ENCODE measurements around the gene CAMTA1. TPM values are rescaled to one million over a fixed set of nuclear protein-coding genes. Genes with fewer than 3 reads are reported as not detected.

The CAMTA1 gene
- total RNA-seq, 1 experiment from 2014 or later: 69.5 TPM

GRCh38 chr1:7642418-7642704 is 857.1 kb downstream of the CAMTA1 start:
- DNase-seq (ENCODE audit: low read depth, low spot score) (no peak), ATAC-seq (no peak)
- no peaks in the 10 kb centered on the region for H3K27me3 ChIP-seq (ENCODE audit: insufficient read depth, low read length)
- H3K9ac ChIP-seq (ENCODE audit: low read length): no peak overlapping the region
- no peaks in the 10 kb centered on the region for H4K20me1 ChIP-seq (ENCODE audit: insufficient read depth)
- no peak overlapping the region for H3K4me2 ChIP-seq (ENCODE audit: low read length)
- no peaks in the 10 kb centered on the region for H3K79me2 ChIP-seq (ENCODE audit: insufficient read depth, low read length)
- H3K9me2 ChIP-seq (ENCODE audit: insufficient read depth): no peaks in the 10 kb centered on the region
- H3K27ac ChIP-seq (ENCODE audit: low read depth, low read length): no peak overlapping the region
- CTCF ChIA-PET: interaction anchor here (1.1 kb wide), 1 partner anchor 418 kb away, joined by 4 read pairs; no protein-coding TSS in a partner anchor
- RAD21 ChIA-PET (ENCODE audit: low non-redundant PET in 1 of 2, low total read pairs in 2 of 2, uncharacterized antibody in 2 of 2, unreplicated experiment in 2 of 2): no interaction called here
- H2AFZ ChIP-seq (ENCODE audit: low read depth, low read length, poor library complexity, severe bottlenecking): no peak overlapping the region
- POLR2A ChIA-PET: no interaction called here
- BruUV-seq (replicated peaks): no TSS peak
- no peaks in the 10 kb centered on the region for H3K9me3 ChIP-seq (ENCODE audit: control insufficient read depth in 1 of 2, insufficient read depth in 1 of 2, low read depth in 1 of 2, low read length in 2 of 2)
- no peak overlapping the region for H3K4me3 ChIP-seq (replicated peaks in 1 of 2; ENCODE audit: low read depth in 1 of 2, low read length in 2 of 2)
- no peaks in the 10 kb centered on the region for H3K36me3 ChIP-seq (ENCODE audit: control insufficient read depth in 1 of 2, insufficient read depth in 2 of 2, low read length in 2 of 2)
- intact Hi-C loops (cut with micrococcal nuclease): loop anchor here (10.0 kb wide), 2 partner anchors 848 to 918 kb away; no protein-coding TSS in a partner anchor
- TF ChIP-seq SP1 (IDR thresholded peaks at IDR 0.05; ENCODE audit: low read depth) (no peak), CEBPB (IDR thresholded peaks at IDR 0.05; ENCODE audit: low read depth) (no peak), POLR2AphosphoS5 (IDR thresholded peaks at IDR 0.05; ENCODE audit: low read depth, low read length) (no peak), EZH2phosphoT487 (IDR thresholded peaks at IDR 0.05; ENCODE audit: borderline replicate concordance) (no peak), ZNF274 (IDR thresholded peaks at IDR 0.05; ENCODE audit: low read depth, low read length) (no peak), FOSL1 (IDR thresholded peaks at IDR 0.05; ENCODE audit: low read depth) (no peak), SRF (IDR thresholded peaks at IDR 0.05; ENCODE audit: low read depth) (no peak), YY1 (IDR thresholded peaks at IDR 0.05; ENCODE audit: extremely low read depth, insufficient replicate concordance, low read depth, low read length) (no peak), JUND (IDR thresholded peaks at IDR 0.05) (no peak), CBX3 (IDR thresholded peaks at IDR 0.05; ENCODE audit: low read depth) (no peak), CTCF (IDR thresholded peaks at IDR 0.05 in 2 of 3, conservative IDR thresholded peaks at IDR 0.05 in 1 of 3; ENCODE audit: borderline replicate concordance in 1 of 3, insufficient read depth in 1 of 3, low read depth in 2 of 3, low read length in 2 of 3) (no peak), ZFX (IDR thresholded peaks at IDR 0.05) (no peak), REST (IDR thresholded peaks at IDR 0.05; ENCODE audit: low read depth) (no peak), SIN3A (IDR thresholded peaks at IDR 0.05; ENCODE audit: low read depth) (no peak), ZBTB33 (IDR thresholded peaks at IDR 0.05; ENCODE audit: extremely low read depth, insufficient replicate concordance, low read length) (no peak), ATF3 (IDR thresholded peaks at IDR 0.05) (no peak), TCF7L2 (IDR thresholded peaks at IDR 0.05; ENCODE audit: borderline replicate concordance, extremely low read depth, insufficient read depth, insufficient read length) (no peak), ELF1 (IDR thresholded peaks at IDR 0.05; ENCODE audit: borderline replicate concordance, low read depth) (no peak)
- H3K4me1 ChIP-seq (ENCODE audit: control insufficient read depth in 1 of 2, insufficient read depth in 2 of 2, low read length in 2 of 2): 0 out of 4 replicates have a peak, but pooled peaks cover 0 to under 1% of the 10 kb centered on the region in 2 experiments

All from HCT116 (cell line).